CD4-positive, alpha-beta T cell treated with Interleukin-15 for 1 hour (primary cell): Measurements from ENCODE around the gene SAA2.
"Not testable (repeated sequence)": the region's sequence is repeated elsewhere in the genome, so short reads cannot be mapped to it uniquely, and the experiment has no call there.

ENCODE experiments used
- DNase-seq: peaks from one replicate; pipeline ENCODE4 v3.0.0-alpha.2; 2020

The SAA2 gene

DNA sequence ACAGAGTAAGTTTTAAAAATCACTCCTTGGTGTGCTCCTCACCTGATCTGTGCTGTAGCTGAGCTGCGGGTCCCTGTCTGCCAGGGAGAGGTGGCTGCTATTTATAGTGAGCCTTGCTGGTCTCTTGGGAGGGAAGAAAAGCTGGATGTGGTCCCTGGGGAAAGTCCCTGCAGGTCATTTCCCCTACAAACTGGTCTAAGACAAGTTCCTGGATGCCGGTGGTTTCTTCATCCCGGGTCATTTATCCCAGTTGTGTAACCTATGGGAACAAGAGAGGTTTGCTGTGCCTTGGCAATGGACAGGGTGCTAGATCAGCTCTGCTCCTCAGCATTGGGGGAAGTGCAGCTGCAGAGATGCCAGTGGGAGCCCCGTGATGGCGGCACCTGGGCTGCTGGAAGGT lies at the start of gene SAA2:
SAA2 (minus strand) TSS at position 108 of the 400 bp plus-strand sequence. CDS start 657 bp downstream, outside the sequence.
- no peak for DNase-seq

DNA sequence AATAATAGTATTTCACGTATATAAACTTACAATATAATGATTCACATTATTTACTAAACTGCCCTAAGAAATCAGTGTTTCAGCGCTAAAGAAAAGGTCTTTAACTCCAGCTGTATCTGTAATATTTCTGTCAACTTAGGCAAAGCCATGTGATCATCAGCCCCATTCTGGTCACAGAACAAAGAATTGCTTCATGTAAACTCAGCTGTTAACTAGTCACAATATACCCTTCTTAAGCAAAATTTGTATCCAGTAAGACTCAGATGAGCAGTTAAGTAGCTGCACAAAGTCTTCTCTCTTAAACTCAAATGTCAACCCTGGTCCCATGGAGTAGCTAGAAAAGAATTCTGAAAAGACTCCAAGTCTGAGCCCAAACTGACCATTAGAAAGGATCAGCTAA lies 46.8 kb upstream of the SAA2 start:
- DNase-seq = no peak

DNA sequence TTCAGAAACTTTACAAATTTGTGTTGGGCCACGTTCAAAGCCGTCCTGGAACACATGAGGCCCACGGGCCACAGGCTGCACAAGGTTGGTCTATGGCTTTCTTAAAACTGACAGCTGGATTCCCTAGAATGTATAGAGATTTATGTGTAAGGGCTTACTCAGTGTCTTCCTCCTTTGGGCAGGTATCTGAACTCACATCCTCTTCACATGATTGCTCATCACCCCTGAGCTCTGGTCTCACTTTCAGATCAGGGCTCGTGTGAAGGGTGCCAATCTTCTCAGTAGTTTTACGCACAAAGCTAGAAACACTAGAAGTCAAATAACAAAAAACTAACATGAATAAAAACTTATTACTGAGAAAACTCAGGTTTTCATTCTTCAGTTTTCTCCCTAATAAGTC lies 46.4 kb upstream of the SAA2 start:
- no peak for DNase-seq

DNA sequence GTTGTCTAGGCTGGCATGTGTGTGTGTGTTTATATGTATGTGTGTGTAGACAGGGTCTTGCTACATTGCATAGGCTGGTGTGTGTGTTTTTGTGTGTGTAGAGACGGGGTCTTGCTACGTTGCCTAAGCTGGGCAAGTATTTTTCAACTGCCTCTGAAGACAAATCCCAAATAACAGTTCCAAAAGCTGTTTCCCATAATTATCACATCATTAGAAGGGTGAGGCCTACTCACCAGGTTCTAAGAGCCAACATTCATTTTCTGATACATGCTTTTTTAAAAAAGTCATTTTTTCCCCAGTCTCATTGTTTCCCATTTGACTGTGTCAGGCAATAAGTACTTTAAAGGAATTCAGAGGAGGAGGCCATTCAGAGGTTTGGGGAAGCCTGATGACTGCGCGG lies 40.4 kb upstream of the SAA2 start:
- DNase-seq = no peak

DNA sequence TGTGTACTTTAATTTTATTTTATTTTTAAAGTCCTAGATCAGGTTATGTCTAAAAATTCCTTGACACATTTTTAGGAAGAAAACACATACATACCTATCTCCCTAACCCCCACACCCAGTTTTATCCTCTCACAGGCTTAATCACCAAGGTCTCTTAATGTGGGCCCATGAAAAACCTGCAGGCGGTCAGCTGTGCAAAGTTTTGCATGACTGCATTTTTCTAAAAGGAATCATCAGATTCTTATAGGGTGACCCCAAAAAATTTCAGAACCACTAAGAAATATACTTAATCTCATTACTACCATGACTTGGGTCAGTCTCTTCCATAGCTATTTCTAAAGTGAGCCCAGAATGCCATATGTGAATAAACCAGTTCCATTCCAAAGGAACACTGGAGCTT lies 37.4 kb upstream of the SAA2 start:
- no peak for DNase-seq

DNA sequence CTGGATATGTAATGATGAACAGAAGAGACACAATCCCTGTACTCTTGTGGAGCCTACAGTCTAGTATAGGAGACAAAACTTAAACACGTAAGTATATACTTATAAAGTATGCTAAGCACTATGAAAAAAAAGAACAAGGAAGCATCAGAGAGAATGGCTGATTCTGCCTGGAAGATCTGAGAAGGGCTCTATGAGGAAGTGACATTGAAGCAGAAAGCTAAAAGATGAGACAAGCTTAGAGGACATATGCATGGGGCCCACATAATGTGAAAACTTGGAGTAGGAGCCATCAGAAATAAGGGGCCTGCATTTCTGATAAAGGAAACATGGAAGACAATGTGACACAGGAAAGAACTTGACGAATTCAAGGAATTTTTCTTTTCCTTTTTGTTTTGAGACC lies 34.2 kb upstream of the SAA2 start:
- DNase-seq = no peak

DNA sequence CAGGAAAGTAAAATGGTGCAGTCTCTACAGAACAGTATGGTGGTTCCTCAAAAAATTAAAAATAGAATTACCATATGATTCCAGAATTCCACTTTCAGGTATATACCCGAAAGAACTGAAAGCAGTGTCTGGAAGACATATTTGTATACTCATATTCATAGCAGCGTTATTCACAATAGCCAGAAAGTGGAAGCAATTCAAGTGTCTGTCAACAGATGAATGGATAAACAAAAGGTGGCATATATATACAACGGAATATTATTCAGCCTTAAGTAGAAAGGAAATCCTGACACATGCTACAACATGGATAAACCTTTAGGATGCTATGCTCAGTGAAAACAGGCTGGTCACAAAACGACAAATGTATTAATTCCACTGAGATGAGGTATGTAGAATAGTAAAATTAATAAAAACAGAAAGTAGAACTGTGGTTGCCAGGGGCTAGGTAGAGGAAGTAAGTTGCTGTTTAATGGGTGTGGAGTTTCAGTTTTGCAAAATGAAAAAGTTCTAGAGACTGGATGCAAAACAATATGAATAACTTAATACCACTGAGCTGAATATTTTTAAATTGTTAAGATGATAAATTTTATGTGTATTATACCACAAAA lies 32.1 kb upstream of the SAA2 start:
- DNase-seq = no peak

DNA sequence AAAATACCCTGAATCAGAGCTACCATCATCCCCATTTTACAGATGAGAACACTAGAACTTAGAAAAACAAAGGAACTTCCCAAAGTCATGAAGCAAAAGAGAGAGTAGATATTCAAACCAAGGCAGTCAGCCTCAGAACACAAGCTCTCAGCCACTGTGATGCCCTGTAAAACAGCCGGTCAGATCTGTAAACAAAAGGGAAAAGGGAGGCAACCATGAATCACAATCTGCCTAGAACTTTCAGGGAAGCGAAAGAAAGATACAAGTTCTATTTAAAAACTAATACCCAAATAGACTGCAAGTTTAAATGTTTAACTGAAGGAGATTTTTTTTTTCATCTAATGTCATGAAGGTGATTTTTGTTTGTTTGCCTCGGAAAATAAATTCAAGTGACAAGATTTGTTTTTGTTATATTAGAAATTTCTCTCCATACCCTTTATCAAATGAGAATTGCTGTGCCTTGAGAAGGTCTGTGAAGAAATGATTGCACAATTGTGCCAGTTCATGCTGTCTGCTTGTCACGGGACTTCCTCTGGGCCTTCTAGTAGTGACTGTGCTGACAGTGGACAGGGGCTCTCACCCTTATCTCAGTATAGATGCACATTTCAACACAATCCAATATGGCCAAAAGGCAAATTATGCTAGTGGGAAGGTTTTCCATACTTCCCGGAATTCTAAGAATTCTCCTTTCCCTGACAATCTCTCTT lies 29.2 kb upstream of the SAA2 start:
- peak; percentile 50 for DNase-seq

DNA sequence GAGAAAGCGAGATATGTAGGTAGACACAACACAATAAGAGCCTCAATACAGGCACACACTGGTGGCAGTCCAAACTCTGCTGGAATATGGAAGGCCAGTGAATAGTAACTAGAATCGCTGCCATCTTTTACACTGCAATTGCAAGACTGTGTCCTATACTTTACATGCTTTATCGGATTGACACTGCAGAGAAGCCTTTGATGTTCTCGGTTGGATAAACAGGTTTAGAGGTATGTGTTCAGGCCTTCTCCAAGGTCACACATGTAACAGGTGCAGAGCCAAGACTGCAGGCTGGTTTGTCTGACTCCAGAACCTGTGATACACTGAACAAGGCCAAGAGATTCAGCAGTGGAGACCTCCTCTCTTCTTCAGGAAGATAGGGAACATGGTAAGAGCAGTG lies 22.7 kb upstream of the SAA2 start:
- no peak for DNase-seq

DNA sequence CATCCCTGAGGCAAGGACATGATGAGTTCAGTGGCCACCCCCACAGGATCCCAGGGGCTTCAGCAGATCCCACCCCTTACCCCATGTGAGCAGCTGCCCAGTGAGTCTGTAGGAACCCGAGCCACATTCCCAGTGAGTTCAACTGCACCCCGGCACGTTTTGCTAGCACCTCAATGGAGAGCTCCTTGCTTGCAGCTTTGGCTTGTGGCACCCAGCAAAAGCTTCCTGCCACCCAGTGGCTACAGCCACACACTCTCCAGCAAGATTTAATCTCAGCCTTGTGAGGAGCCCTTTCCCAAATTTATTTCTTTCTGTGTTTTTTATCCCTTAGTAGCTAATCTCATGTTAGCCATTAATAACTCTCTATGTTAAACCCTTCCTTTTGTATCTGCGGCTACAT lies 21.6 kb upstream of the SAA2 start:
- no peak for DNase-seq

DNA sequence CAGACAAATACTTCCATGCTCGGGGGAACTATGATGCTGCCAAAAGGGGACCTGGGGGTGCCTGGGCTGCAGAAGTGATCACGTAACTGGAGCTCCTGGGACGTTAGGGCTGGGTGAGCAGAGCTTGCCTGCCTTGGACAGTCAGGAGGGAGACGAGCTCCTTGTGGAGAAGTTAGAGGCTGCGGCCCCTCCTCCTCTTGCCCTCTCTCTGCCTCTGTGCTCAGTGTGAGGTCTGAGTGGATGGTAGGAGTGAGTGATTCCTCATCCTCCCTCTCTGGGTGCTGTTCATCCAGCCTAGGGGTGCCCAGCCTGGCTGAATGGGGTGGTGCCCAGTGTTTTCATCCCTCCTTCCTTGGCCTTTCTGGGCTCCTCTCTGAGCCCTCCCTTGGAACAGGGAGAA lies 20.8 kb upstream of the SAA2 start:
- DNase-seq = not testable (repeated sequence)

DNA sequence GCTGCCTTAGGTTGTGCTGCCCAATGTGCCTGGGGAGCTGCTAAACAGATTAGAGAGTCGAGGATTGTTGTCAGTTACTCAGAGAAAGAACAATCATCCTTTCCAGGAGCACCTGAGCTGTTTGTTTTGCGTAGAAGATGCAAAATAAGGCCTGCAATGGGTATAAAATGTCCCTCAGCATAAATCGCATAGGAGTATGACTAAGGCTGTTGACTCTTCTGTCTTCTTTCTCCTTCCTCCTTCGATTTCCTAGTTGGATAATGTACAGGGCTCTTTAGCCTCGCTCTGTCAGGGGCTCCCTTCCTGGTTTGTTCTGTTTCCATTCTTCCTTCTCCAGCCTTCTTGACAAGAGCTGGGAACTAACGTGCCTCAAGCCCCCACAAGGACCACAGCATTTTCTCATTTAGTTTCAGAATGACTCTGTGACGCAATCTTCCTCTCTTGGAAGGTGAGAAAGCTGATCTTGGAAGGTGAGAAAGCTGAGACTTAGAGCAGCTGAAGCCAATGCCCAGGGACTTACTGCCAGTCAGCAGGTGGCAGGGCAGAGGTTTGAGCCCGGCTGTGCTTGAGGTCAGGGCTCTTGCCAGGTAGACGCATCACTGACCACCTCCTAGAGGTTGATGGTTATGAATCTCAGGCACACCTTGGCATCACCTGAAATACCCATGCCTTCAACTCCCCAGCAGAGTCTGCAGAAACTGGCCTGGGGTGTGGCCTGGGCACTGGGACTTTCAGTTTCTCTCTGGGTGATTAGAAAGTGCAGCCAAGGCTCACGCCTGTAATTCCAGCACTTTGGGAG lies 19.1 kb upstream of the SAA2 start:
- DNase-seq = not testable (repeated sequence)

DNA sequence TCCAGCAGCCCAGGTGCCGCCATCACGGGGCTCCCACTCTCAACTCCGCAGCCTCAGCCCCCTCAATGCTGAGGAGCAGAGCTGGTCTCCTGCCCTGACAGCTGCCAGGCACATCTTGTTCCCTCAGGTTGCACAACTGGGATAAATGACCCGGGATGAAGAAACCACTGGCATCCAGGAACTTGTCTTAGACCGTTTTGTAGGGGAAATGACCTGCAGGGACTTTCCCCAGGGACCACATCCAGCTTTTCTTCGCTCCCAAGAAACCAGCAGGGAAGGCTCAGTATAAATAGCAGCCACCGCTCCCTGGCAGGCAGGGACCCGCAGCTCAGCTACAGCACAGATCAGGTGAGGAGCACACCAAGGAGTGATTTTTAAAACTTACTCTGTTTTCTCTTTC lies 17.5 kb upstream of the SAA2 start, which contains the start of gene SAA1:
SAA1 (plus strand) TSS at position 316 of the 400 bp plus-strand sequence. CDS start 624 bp downstream, outside the sequence.
- no peak for DNase-seq

DNA sequence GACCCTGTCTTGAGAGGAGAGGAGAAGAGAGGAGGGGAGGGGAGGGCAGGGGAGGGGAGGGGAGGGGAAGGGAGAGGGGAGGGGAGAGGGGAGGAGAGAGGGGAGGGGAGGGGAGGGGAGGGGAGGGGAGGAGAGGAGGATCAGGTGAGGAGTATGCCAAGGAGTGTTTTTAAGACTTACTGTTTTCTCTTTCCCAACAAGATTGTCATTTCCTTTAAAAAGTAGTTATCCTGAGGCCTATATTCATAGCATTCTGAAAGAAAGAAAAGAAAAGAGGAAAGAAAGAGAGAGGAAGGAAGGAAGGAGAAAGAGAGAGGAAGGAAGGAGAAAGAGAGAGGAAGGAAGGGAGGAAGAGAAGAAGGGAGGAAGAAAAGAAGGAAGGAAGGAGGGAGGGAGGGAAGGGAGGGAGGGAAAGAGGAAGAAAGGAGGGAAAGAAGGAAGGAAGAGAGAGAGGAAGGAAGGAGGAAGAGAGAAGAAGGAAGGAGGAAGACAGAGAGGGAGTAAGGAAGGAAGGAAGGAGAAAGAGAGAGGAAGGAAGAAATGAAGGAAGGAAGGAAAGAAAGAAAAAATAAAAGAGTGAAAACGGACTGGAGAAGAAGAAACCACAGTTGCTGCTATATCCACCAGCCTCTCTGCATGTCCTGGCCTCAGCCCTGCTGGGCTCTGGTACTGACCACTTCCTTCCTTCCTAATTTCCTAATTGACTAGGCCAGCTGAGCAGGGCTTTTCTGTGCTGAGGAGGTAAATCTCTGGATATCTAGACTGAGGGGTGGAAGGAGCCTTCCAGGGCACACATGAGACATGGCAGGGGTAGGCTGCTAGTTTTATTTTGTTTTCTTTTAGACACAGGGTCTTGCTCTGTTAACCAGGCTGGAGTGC lies 16.4 kb upstream of the SAA2 start:
- no peak for DNase-seq

DNA sequence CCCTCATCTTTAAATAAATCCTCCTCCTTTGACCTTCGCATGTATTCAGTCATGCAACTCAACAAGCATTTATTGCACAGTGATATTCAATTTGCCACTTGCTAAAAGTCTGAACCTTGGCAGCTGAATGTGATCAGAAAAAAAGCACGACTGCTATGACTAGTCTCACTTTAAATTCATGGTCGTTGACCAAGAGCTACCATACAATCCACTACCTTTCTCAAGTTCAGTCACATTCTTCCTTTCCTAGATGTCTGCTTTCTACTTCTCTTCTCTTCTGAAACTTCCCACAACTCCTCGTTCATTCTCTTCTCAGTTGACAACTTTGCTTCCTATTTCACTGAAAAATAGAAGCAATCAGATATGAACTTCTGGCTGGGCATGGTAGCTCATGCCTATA lies 15.6 kb upstream of the SAA2 start:
- DNase-seq = no peak

DNA sequence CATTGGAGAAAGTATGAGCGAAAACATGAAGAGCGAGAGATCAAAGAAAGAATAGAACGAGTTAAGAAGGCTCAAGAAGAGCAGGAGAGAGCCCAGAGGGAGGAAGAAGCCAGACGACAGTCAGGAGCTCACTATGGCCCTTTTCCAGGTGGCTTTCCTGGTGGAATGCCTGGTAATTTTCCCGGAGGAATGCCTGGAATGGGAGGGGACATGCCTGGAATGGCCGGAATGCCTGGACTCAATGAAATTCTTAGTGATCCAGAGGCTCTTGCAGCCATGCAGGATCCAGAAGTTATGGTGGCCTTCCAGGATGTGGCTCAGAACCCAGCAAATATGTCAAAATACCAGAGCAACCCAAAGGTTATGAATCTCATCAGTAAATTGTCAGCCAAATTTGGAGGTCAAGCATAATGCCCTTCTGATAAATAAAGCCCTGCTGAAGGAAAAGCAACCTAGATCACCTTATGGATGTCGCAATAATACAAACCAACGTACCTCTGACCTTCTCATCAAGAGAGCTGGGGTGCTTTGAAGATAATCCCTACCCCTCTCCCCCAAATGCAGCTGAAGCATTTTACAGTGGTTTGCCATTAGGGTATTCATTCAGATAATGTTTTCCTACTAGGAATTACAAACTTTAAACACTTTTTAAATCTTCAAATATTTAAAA lies 14.3 kb upstream of the SAA2 start:
- DNase-seq = not testable (repeated sequence)

DNA sequence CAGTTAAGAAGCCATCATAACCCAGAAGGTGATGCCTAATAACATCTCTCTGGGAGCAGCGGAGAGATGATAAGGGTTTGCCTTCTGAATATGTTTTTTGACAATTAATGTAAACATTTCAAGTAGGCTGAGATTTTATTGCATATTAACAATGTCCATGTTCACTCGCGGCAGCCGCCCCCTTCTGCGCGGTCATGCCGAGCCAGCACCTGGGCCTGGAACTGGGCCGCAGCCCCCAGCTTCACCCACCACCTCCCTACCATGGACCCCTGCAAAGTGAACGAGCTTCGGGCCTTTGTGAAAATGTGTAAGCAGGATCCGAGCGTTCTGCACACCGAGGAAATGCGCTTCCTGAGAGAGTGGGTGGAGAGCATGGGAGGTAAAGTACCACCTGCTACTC lies 13.3 kb upstream of the SAA2 start:
- no peak for DNase-seq

DNA sequence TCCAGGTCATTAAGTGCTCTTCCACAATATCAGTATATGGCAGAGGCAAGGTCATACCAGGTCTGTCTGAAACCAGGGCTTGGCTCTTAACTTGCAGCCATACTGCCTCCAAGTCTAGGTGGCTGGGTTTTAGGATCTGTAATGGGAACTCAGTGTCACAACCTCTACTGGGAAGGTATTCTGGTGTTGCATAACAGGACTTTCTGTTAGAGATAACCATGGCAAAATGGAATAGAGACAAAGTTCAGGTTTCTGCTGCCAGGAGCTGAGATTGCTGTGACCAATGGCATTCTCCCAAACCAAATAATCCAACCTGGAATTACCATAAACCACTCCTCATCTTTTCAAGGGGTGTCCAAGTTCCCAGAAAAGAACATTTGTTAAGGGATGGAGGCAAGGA lies 10.8 kb upstream of the SAA2 start:
- no peak for DNase-seq

DNA sequence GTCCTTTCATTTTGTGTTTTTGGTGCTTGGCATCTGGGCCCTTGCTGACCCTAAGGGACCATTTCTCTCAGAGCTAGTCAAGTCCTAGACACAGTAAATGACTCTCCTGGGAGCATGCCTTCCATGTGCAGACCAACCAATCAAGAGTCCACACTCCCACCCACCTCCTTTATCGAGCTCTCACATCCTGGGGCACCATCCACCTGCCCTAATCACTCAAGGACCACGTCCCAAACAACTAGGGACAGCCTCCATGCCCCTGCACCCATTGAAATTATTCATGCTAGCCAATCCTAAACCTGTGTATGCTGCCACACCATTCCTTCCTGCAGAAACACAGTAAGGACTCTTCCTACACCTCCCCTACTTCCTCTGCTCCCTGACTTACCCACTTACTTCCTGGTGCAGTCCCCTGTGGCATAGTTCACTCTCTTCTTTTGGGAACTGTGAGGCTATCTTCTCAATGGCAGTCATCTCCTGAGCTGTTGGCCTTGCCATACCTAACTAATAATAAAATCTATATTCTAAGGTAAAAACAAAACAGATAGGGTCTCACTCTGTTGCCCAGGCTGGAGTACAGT lies 6.4 kb upstream of the SAA2 start:
- DNase-seq = no peak

DNA sequence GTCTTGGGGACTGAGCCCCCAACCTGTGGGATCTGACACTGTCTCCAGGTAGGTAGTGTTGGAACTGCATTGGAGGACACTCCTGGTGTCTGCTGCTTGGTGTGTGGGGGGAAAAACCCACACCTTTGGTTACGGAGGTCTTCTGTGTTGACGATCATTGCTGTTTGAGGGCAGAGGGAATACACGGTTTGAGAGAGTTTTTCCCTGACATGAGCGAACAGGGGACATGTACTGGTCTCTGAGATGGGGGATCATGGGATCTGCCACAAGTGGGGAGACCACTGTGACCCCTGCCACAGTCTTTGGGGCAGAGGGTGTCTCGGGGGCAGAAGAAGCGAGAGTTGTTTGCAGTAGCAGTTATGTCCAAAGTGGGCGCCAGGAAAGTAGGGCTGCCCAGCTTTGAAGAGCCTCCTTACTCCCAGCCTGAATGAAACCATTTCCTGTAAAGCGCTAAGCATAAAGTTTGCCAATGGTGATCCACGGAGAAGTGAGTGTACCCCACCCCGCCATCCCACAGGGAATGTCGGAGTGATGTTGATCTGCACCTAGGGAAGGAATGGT lies 5.4 kb upstream of the SAA2 start:
- no peak for DNase-seq

DNA sequence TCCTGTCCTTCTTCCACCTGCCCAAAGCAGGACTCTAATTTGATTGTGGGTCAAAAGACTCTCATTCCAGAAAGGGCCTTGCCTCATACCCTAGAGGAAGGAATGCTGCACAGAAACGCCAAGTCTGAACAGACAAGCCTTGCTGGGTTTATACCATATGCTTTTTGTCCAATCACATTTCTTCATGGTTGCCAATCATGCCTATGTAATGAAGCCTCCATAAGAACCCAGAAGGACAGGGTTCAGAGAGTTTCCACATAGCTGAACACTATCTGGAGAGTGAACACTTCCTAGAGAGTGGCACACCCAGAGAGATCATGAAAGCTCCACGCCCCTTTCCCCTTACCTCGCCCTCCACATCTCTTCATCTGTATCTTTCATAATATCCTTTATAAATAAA lies 4.8 kb upstream of the SAA2 start:
- no peak for DNase-seq

DNA sequence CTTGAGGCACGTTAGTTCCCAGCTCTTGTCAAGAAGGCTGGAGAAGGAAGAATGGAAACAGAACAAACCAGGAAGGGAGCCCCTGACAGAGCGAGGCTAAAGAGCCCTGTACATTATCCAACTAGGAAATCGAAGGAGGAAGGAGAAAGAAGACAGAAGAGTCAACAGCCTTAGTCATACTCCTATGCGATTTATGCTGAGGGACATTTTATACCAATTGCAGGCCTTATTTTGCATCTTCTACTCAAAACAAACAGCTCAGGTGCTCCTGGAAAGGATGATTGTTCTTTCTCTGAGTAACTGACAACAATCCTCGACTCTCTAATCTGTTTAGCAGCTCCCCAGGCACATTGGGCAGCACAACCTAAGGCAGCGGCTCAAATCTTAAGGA lies 1.3 kb downstream of the SAA2 start:
- DNase-seq = not testable (repeated sequence)
